GM12872 (cell line): ENCODE measurements around the gene NME5.

ENCODE experiments used
- CTCF ChIP-seq: IDR thresholded peaks from 3 replicates; pipeline ENCODE4 v1.5.1; 2011; ENCODE audit warnings: low read depth, mild to moderate bottlenecking, low read length, moderate library complexity; ENCODE audit not compliant: insufficient read depth

The NME5 gene

GRCh38 chr5:138128334-138128733, 10.9 kb downstream of the NME5 start:
- TF ChIP-seq CTCF, result no peak

- TF ChIP-seq CTCF, result no peak
These were observed 24.0 kb downstream of the NME5 start for GRCh38 chr5:138115254-138115653.

- TF ChIP-seq CTCF, result no peak
These were observed 27.3 kb downstream of the NME5 start for GRCh38 chr5:138111937-138112336.

- TF ChIP-seq CTCF, result no peak
These were observed 28.0 kb downstream of the NME5 start for GRCh38 chr5:138111181-138111580.

GRCh38 chr5:138110266-138110963, 28.8 kb downstream of the NME5 start:
- TF ChIP-seq CTCF, result no peak

GRCh38 chr5:138109463-138110265, 29.6 kb downstream of the NME5 start:
- no peak for TF ChIP-seq CTCF

GRCh38 chr5:138107213-138107612, 32.0 kb downstream of the NME5 start:
- TF ChIP-seq CTCF, result no peak
